HG02798 (cell line): ENCODE data around the gene NFIL3.
"Not testable (repeated sequence)": the region's sequence is repeated elsewhere in the genome, so short reads cannot be mapped to it uniquely, and the experiment has no call there.

ENCODE experiments used
- ATAC-seq: cut with Tn5 transposase; IDR thresholded peaks from one replicate; pipeline ENCODE4 v1.9.1; 2021; ENCODE audit warnings: mild to moderate bottlenecking; ENCODE audit not compliant: unreplicated experiment, poor library complexity

NFIL3 gene

DNA sequence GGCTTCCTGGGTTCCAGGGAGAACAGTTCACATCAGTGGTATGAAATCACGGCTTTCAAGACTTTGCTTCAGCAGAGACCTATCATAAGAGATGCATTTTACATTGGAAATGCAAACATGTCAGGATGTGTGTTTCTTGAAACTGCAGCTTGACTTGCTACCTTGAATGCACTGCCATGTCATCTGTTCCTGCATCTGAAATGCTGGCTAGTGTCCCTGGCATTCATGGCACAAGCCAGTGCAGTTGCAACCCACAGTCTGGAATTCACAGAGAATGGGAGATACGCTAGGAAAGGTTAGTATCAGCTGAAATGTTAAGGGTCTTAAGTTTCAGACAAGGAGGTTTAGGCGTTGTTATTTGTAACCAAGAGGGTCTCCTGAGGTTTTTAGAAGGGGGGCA lies 24.7 kb downstream of the NFIL3 start:
- no peak for ATAC-seq

- ATAC-seq: peak; percentile 37
These were observed 27.8 kb downstream of the NFIL3 start for GRCh38 chr9:91395553-91396471.

DNA sequence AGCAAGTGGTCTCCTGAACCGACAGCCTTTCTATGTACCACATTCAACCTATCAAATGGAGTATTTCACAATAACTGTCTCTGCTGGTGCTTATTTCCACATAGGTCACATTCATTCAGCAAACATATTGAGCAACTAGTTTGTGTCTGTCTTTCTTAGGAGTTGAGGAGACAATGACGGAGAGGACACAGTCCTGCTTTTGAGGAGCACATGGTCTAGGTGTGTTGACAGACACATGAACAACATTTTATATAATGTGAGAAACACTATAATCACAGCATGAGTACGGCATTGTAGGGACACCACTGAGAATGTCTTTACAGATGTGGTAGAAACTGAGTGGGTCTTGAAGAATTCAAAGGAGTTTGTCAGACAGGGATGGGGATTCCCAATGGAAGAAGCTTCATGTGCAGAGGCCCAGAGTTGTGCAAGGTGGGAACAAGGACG lies 28.5 kb downstream of the NFIL3 start:
- peak; percentile 13 for ATAC-seq

- ATAC-seq: no peak
These were observed 29.8 kb downstream of the NFIL3 start for GRCh38 chr9:91393826-91394225.

GRCh38 chr9:91392435-91392834 lies 31.2 kb downstream of the NFIL3 start:
- ATAC-seq: no peak

DNA sequence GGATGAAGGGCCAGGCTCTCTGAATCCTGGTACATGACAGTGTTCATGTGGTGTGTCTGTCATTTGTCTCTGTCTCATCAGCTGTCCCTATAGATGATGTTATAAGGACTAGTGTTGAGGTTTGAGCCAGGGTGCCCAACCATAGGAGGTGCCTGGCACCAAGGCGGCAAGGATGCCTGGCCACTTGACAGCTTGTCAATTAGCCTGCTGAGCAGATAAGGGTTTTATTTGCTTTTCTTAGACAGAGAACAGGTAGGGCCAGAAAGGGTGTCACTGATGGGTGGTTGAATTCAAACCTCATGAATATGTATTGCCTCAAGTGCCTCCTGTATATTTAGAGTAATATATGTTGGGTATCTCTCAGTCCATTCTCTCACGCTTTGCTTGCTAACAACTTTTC lies 31.8 kb downstream of the NFIL3 start:
- no peak for ATAC-seq

DNA sequence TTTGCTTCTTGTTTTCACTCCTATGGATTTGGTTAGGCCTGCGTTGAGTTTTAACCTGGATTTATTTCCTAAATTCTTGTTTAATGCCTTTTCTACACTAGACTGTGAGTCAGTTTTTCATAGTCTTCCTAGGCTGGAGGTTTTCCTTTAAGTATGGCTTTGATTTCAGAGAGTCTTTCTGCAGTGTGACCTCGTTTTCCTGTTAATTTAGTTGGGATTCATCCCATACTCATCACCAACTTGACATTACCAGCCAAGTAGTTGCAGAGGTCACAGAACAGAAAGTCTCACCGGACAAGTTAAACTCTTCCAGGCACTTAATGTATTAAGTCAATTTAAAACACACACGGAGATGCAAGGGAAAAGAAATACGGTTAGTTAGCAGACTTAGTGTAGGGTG lies 32.2 kb downstream of the NFIL3 start:
- ATAC-seq: no peak

DNA sequence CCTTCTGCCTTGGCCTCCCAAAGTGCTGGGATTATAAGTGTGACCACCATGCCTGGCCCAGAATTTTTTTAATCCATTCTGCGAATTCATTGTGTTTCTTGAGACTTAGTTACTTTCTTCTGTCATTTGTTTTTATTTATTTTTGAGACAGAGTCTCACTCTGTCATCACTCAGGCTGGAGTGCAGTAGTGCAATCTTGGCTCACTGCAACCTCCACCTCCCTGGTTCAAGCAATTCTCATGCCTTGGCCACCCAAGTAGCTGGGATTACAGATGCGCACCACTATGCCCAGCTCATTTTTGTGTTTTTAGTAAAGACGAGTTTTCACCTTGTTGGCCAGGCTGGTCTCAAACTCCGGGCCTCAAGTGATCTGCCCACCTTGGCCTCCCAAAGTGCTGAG lies 33.9 kb downstream of the NFIL3 start:
- not testable (repeated sequence) for ATAC-seq

- no peak for ATAC-seq
These were observed 36.9 kb downstream of the NFIL3 start for GRCh38 chr9:91386765-91387164.

DNA sequence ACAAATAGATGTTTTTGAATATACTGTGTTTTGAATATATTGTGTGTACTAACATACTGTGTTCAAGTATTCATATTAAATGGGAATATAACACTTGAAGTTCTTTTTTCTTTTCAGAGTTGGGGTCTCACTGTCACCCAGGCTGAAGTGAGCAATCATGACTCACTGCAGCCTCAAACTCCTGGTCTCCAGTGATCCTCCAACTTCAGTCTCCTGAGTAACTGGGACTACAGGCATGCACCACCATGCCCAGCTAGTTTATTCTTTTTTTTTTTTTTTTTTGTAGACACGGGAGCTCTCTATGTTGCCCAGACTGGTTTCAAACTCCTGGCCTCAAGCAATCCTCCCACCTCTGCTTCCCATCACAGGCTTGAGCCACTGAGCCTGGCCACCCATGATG lies 38.7 kb downstream of the NFIL3 start:
- ATAC-seq: no peak

GRCh38 chr9:91383577-91383976 lies 40.1 kb downstream of the NFIL3 start:
- no peak for ATAC-seq

GRCh38 chr9:91382298-91382697 lies 41.3 kb downstream of the NFIL3 start:
- ATAC-seq: no peak

DNA sequence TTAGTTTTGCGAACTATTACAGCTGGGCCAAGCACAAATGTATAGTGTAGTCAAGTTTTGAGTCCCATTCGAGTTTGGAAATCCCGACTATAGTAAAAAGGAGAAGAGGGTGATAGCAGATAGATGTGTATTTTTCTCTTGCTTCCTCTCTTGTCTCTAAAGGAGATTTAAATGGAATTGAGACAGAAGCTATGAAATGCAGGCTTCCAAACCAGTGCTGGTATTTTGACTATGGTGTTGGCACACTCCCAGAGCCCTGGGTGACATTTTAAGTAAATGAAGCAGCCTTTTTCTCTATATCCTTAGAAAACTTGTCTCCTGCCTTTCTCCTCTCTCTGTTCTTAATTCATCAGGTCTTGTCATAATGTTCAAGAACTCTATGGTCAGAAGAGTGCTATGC lies 44.2 kb downstream of the NFIL3 start:
- no peak for ATAC-seq

GRCh38 chr9:91378695-91379127 lies 44.9 kb downstream of the NFIL3 start:
- ATAC-seq: no peak

- ATAC-seq: not testable (repeated sequence)
These were observed 45.6 kb downstream of the NFIL3 start for GRCh38 chr9:91378054-91378453.

- ATAC-seq: no peak
These were observed 47.4 kb downstream of the NFIL3 start for GRCh38 chr9:91376239-91376638.

GRCh38 chr9:91374939-91375338 lies 48.7 kb downstream of the NFIL3 start:
- ATAC-seq: no peak

- no peak for ATAC-seq
These were observed 51.7 kb downstream of the NFIL3 start for GRCh38 chr9:91371894-91372293.

- not testable (repeated sequence) for ATAC-seq
These were observed 53.6 kb downstream of the NFIL3 start for GRCh38 chr9:91370006-91370405.

DNA sequence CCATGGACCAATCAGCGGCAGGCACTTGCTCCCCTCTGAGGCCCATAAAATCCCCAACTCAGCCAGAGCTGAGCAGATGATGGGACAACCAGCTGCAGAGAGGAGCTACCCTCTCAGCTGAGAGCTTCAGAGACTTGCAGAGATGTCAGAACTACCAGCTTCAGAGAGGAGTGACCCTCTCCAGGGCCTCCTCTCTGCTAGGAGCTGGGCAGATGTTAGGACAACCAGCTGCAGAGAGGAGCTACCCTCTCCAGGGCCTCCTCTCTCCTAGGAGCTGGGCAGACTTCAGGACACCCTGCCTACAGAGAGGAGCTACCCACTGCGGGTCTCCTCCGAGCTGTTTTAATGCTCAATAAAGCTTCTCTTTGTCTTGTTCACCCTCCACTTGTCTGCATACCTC lies 58.9 kb downstream of the NFIL3 start:
- ATAC-seq: no peak

DNA sequence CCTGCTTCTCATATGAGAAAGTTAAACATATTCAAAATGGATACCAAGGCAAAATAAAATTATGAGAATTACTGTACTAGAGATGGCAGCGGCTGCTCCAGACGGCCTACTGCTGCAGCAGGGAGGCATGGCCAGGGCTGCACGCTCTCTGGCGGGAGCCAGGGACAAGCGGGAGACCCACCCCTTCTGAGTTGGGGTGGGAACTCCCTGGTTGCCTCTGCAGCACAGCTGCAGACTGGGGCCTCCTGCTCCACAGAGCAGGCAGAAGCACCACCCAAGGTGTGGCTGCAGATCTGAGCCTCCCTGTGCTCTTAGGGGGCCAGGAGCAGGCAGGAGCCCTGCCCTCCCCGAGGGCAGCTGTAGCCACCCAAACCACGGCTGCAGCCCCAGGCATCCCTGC lies 59.6 kb downstream of the NFIL3 start:
- ATAC-seq: no peak

- ATAC-seq: no peak
These were observed 61.5 kb downstream of the NFIL3 start for GRCh38 chr9:91362051-91362611.
